WI38 (cell line): Measurements from ENCODE around the gene ENTREP3.

Experiments used
- H3K4me3 ChIP-seq: 2 replicates; pipeline ENCODE4 v1.5.1; 2011; ENCODE audit warnings: low read depth, mild to moderate bottlenecking, control low read depth, low read length
- TF ChIP-seq, protein P1 (sequence below): IDR thresholded peaks from 2 replicates; pipeline ENCODE4 v1.5.1; 2012; ENCODE audit warnings: low read depth, mild to moderate bottlenecking, control low read depth, low read length

Gene ENTREP3

DNA sequence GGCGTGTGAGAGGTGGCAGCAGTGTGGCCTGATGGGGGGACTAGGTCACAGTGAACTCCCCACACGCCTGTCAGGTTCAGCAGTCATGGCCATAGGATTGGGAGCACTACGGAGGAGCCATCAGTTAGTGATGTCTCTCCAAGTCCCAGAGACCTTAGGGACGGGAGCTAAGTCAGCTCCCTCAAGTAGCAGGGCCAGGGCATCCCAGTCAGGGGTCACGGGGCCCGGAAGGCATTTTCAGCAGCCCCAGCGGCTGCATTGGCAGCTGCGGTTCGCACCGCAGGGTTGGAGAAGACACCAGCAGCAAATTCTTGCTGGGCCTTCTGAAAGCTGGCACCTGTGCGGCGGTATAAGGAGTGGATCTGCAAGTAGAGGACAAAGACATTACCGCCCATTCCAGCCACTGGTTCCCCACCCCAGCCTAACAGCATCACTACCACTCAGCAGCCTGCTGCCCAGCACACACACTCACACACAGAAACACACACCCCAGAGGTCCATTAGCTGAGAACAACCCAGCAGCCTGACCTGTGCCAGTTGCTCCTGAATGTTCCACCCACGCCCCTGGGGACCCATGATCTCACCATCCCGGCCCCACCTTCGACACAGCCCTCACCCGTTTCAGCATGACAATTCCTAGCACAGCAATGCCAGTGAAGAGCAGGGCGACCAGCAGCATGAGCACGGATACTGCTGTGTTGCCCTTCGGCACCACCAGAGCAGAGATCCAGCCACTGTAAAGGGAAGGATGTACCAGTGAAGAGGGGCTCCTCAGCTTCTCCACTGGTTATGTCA is 972 bp upstream of the ENTREP3 start:
- TF ChIP-seq, protein P1, sequence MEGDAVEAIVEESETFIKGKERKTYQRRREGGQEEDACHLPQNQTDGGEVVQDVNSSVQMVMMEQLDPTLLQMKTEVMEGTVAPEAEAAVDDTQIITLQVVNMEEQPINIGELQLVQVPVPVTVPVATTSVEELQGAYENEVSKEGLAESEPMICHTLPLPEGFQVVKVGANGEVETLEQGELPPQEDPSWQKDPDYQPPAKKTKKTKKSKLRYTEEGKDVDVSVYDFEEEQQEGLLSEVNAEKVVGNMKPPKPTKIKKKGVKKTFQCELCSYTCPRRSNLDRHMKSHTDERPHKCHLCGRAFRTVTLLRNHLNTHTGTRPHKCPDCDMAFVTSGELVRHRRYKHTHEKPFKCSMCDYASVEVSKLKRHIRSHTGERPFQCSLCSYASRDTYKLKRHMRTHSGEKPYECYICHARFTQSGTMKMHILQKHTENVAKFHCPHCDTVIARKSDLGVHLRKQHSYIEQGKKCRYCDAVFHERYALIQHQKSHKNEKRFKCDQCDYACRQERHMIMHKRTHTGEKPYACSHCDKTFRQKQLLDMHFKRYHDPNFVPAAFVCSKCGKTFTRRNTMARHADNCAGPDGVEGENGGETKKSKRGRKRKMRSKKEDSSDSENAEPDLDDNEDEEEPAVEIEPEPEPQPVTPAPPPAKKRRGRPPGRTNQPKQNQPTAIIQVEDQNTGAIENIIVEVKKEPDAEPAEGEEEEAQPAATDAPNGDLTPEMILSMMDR: no peak
- peak overlapping the region; percentile 75 for H3K4me3 ChIP-seq

DNA sequence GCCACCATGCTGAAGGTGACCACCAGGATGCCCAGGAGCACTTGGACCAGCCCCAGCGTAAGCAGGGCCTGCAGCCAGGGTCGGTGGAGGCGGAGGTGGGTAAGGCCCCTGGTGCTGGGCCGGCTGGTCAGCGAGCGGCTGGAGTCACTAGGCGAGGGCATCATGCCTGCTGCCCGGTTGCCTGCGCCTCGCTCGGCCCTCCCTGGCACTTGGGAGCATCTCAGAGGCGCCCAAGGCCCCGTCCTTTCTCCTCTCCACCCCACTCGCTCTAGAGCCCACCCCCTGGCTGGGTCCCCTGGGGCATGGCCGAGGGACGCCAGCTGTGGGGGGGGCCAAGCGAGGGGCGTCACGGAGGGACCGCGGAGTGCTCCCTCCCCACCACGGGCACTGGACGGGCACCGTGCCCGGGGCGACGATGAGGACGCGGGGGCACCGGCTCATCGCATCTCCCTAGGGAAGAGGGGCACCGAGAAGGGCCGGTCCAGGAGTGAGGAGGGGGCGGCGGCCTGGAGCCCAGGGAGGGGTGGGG is 505 bp downstream of the ENTREP3 start:
- TF ChIP-seq, protein P1: no peak
- H3K4me3 ChIP-seq: peak overlapping the region; percentile 75

DNA sequence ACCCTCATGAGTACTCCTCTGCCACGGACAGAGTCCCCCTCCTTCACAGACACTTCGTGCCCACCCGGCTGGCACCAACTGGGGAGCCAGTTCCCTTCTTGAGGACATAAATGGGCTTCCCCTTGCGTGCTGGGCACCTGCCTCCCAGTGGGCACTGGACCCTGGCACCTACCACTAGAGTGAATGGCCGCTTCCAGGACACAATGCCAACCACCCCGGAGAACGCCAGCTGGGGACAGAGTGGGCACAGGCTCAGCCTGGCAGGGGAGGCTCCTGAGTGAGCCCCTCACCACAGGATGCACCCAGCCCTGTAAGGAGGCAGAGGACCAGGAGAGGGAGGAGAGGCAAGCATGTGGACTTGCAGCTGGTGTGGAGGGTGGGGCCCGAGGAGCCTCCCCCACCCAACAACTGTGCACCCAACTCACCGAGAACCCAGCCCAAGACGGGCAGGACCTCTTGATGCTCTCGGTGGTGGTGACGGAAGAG is 1.0 kb downstream of the ENTREP3 start:
- TF ChIP-seq, protein P1: no peak
- H3K4me3 ChIP-seq: peak overlapping the region; percentile 75

DNA sequence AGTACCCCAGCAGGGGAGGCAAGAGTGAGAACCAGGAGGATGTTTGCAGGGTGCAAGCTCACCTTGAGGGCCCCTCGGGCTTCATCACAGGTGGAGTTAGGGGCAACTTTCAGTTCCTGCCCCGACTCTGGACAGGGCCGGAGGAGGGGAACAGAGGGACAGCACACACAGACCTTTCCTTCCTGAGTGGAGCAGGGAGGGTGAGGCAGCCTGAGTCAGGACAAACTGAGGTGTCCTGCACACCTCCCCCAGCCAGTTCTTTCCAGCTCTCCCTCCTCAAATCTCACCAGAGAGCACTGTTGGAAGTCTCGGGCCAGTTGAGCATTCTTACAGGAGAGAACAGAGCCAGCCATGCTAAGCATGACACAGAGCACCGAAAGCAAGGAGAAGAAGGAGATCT is 1.5 kb downstream of the ENTREP3 start:
- H3K4me3 ChIP-seq: peak overlapping the region; percentile 75
- TF ChIP-seq, protein P1: no peak

DNA sequence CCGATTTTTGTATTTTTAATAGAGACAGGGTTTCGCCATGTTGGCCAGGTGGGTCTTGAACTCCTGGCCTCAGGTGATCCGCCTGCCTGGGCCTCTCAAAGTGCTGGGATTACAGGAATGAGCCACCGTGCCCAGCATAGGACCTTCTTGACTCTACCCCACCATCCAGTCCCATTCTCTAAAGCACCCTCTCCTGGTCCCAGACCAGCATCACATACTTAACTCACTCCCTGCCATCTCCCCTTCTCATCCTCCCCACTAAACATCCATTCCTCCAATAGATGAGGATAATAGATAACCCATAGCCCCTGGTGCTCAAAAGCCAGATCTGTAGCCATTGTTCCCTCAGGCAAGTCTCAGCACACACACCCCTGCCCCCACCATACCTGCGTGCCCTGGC is 2.1 kb downstream of the ENTREP3 start:
- TF ChIP-seq, protein P1: no peak
- H3K4me3 ChIP-seq: peak overlapping the region; percentile 75

DNA sequence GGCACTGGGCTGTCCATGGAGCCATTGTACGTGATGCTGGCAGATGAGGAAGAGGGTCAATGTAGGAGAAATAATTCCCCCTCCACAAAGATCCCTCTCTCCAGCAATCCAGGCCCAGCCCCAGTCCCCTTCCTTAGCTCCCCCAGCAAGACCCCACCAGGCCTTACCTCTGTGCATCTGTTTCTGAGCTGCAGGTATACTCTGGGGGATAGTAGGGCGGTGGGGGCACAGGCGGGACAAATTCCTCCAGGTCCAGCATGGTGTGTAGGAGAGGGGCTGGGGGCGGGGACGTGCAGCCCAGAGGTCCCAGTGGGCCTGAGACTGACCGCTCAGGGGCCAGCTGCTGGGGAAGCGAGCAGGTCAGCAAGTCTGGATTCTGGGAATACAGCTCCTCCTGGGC is 3.7 kb downstream of the ENTREP3 start:
- TF ChIP-seq, protein P1: no peak
- H3K4me3 ChIP-seq: no peak overlapping the region
